ENCODE measurements around the gene DNPEP. TPM values are rescaled to one million over a fixed set of nuclear protein-coding genes. Genes with fewer than 3 reads are reported as not detected.
A peak's percentile ranks its signal among the peaks of the same experiment; 100 is the strongest.

Gene DNPEP
- total RNA-seq (10 to 100 TPM; 73.5 to 88.8 (median 85.4) TPM), total RNA-seq (43.6 to 153 (median 65.2) reads per million in 29 experiments)
- total RNA-seq (2013): 56.7 TPM

- POLR2A ChIA-PET: interaction anchor here (0.5 to 0.8 kb wide), 11 partner anchors 42 to 1117 kb away, joined by 3 to 10 read pairs (median 3); partner anchors contain the start of genes AAMP (in 1 of the 2), ANKZF1 (in 1 of the 2), GMPPA (in 1 of the 2) and PNKD (in 1 of the 2)
- ATAC-seq (replicated peaks in 1 of 4) (peak; percentile 54 to 67 (median 63)), DNase-seq (peak in 26 of 35 experiments; percentile 50 to 97 (median 92))
- Histone ChIP-seq H3K4me1 (ENCODE audit: control insufficient read depth in 1 of 2, extremely low read depth in 1 of 2, insufficient read depth in 2 of 2, low read length in 2 of 2) (peaks cover 5 to 23% of the 10 kb centered on the region in 2 experiments), H3K27me3 (replicated peaks in 1 of 2; ENCODE audit: control insufficient read depth in 2 of 2, extremely low read depth in 1 of 2, insufficient read depth in 2 of 2, low read length in 1 of 2) (no peaks in the 10 kb centered on the region), H3K27ac (ENCODE audit: low read length) (peak within 1 kb of the TSS; percentile 97), H3K36me3 (ENCODE audit: control insufficient read depth in 2 of 2, extremely low read depth in 1 of 2, insufficient read depth in 1 of 2, low read length in 1 of 2) (peaks cover 10 to 38% of the 10 kb centered on the region in 2 donors), H3K9me3 (no peaks in the 10 kb centered on the region), H3K4me3 (ENCODE audit: control insufficient read depth in 1 of 2, extremely low read depth in 1 of 2, low read length in 1 of 2) (peak within 1 kb of the TSS; percentile 74 to 98)
- CTCF ChIA-PET: interaction anchor here (0.6 to 2.0 kb wide), 11 partner anchors 15 to 1083 kb away, joined by 3 to 9 read pairs (median 5); partner anchors contain the start of genes BCS1L (in 1 of the 2), GMPPA (in 1 of the 2), TTLL4 (in 1 of the 2) and ZNF142 (in 1 of the 2)
- Mint-ChIP-seq H3K36me3 (peaks cover 21% of the 10 kb centered on the region), H3K27ac (peak within 1 kb of the TSS; percentile 95 to 97), H3K9me3 (no peaks in the 10 kb centered on the region), H3K4me1 (peaks cover 6 to 34% (median 28%) of the 10 kb centered on the region in 3 donors), H3K4me3 (peak within 1 kb of the TSS; percentile 91 to 94 (median 93)), H3K27me3 (no peaks in the 10 kb centered on the region)
- 0% methylated on average over 51 of the region's 76 CpGs for WGBS (ENCODE audit: insufficient coverage)
Observed at GRCh38 chr2:219387306-219388120, at the start of gene DNPEP. DNPEP (minus strand) TSS chr2:219387912; CDS start chr2:219387794, 118 bp downstream.

- WGBS (ENCODE audit: insufficient coverage): 75% methylated on average over 2 of the region's 3 CpGs
- Mint-ChIP-seq H3K4me3 (no peak overlapping the region), H3K27ac (no peak overlapping the region), H3K4me1 (peaks cover 9 to 14% (median 10%) of the 10 kb centered on the region in 3 donors), H3K36me3 (no peaks in the 10 kb centered on the region), H3K9me3 (no peaks in the 10 kb centered on the region), H3K27me3 (peaks cover 14 to 36% of the 10 kb centered on the region in 2 donors)
- ATAC-seq (replicated peaks in 1 of 4) (no peak), DNase-seq (no peak)
- Histone ChIP-seq H3K36me3 (ENCODE audit: control insufficient read depth in 2 of 2, extremely low read depth in 1 of 2, insufficient read depth in 1 of 2, low read length in 1 of 2) (no peaks in the 10 kb centered on the region), H3K27ac (ENCODE audit: low read length) (no peak overlapping the region), H3K27me3 (replicated peaks in 1 of 2; ENCODE audit: control insufficient read depth in 2 of 2, extremely low read depth in 1 of 2, insufficient read depth in 2 of 2, low read length in 1 of 2) (peaks cover 5 to 57% of the 10 kb centered on the region in 2 experiments), H3K4me3 (ENCODE audit: control insufficient read depth in 1 of 2, extremely low read depth in 1 of 2, low read length in 1 of 2) (no peak overlapping the region), H3K4me1 (ENCODE audit: control insufficient read depth in 1 of 2, extremely low read depth in 1 of 2, insufficient read depth in 2 of 2, low read length in 2 of 2) (peaks cover 3 to 15% of the 10 kb centered on the region in 2 experiments), H3K9me3 (no peaks in the 10 kb centered on the region)
- ChIA-PET POLR2A (no interaction called here), CTCF (no interaction called here)
Observed at GRCh38 chr2:219437141-219437540, 49.4 kb upstream of the DNPEP start.

GRCh38 chr2:219436491-219436890 is 48.8 kb upstream of the DNPEP start:
- POLR2A ChIA-PET: no interaction called here
- Histone ChIP-seq H3K4me3 (ENCODE audit: control insufficient read depth in 1 of 2, extremely low read depth in 1 of 2, low read length in 1 of 2) (no peak overlapping the region), H3K4me1 (ENCODE audit: control insufficient read depth in 1 of 2, extremely low read depth in 1 of 2, insufficient read depth in 2 of 2, low read length in 2 of 2) (peaks cover 2 to 13% of the 10 kb centered on the region in 2 experiments), H3K27ac (ENCODE audit: low read length) (no peak overlapping the region), H3K9me3 (no peaks in the 10 kb centered on the region), H3K27me3 (replicated peaks in 1 of 2; ENCODE audit: control insufficient read depth in 2 of 2, extremely low read depth in 1 of 2, insufficient read depth in 2 of 2, low read length in 1 of 2) (peaks cover 5 to 56% of the 10 kb centered on the region in 2 experiments), H3K36me3 (ENCODE audit: control insufficient read depth in 2 of 2, extremely low read depth in 1 of 2, insufficient read depth in 1 of 2, low read length in 1 of 2) (no peaks in the 10 kb centered on the region)
- H3K27me3 Mint-ChIP-seq: peaks cover 14 to 36% of the 10 kb centered on the region in 2 donors
- ATAC-seq (replicated peaks in 1 of 4) (no peak), DNase-seq (no peak)
- no peak overlapping the region for H3K27ac Mint-ChIP-seq
- H3K9me3 Mint-ChIP-seq: no peaks in the 10 kb centered on the region
- H3K4me1 Mint-ChIP-seq: peaks cover 9 to 13% (median 10%) of the 10 kb centered on the region in 3 donors
- 69% methylated on average over 4 of the region's 5 CpGs for WGBS (ENCODE audit: insufficient coverage)
- H3K36me3 Mint-ChIP-seq: no peaks in the 10 kb centered on the region
- no peak overlapping the region for H3K4me3 Mint-ChIP-seq
- CTCF ChIA-PET: no interaction called here

- no peaks in the 10 kb centered on the region for H3K9me3 Mint-ChIP-seq
- ATAC-seq (replicated peaks in 1 of 4): no peak
- WGBS (ENCODE audit: insufficient coverage): 78% methylated on average over 6 of the region's 6 CpGs
- no peak for DNase-seq
- peaks cover 2 to 6% (median 3%) of the 10 kb centered on the region in 3 donors for H3K4me1 Mint-ChIP-seq
- peak overlapping the region in 1 of 3 donors; percentile 8 for H3K4me3 Mint-ChIP-seq
- no peak overlapping the region for H3K4me3 ChIP-seq (ENCODE audit: control insufficient read depth in 1 of 2, extremely low read depth in 1 of 2, low read length in 1 of 2)
- CTCF ChIA-PET: no interaction called here
- H3K36me3 ChIP-seq (ENCODE audit: control insufficient read depth in 2 of 2, extremely low read depth in 1 of 2, insufficient read depth in 1 of 2, low read length in 1 of 2): no peaks in the 10 kb centered on the region
- H3K9me3 ChIP-seq: no peaks in the 10 kb centered on the region
- H3K27ac ChIP-seq (ENCODE audit: low read length): no peak overlapping the region
- H3K4me1 ChIP-seq (ENCODE audit: control insufficient read depth in 1 of 2, extremely low read depth in 1 of 2, insufficient read depth in 2 of 2, low read length in 2 of 2): peaks cover 0 to 9% of the 10 kb centered on the region in 2 experiments
- no peak overlapping the region for H3K27ac Mint-ChIP-seq
- H3K27me3 Mint-ChIP-seq: peaks cover 14 to 29% of the 10 kb centered on the region in 2 donors
- POLR2A ChIA-PET: no interaction called here
- no peaks in the 10 kb centered on the region for H3K36me3 Mint-ChIP-seq
- H3K27me3 ChIP-seq (replicated peaks in 1 of 2; ENCODE audit: control insufficient read depth in 2 of 2, extremely low read depth in 1 of 2, insufficient read depth in 2 of 2, low read length in 1 of 2): peaks cover 5 to 55% of the 10 kb centered on the region in 2 experiments
Observed at GRCh38 chr2:219435701-219436100, 48.0 kb upstream of the DNPEP start.

GRCh38 chr2:219434718-219435525 is 47.2 kb upstream of the DNPEP start, which contains the start of gene SPEG:
SPEG (plus strand) TSS chr2:219434843; CDS start chr2:219434978, 135 bp downstream.
- ChIA-PET POLR2A (no interaction called here), CTCF (no interaction called here)
- Histone ChIP-seq H3K4me1 (ENCODE audit: control insufficient read depth in 1 of 2, extremely low read depth in 1 of 2, insufficient read depth in 2 of 2, low read length in 2 of 2) (peaks cover 0 to 9% of the 10 kb centered on the region in 2 experiments), H3K27ac (ENCODE audit: low read length) (no peak within 1 kb of the TSS), H3K9me3 (no peaks in the 10 kb centered on the region), H3K27me3 (replicated peaks in 1 of 2; ENCODE audit: control insufficient read depth in 2 of 2, extremely low read depth in 1 of 2, insufficient read depth in 2 of 2, low read length in 1 of 2) (peaks cover 5 to 53% of the 10 kb centered on the region in 2 experiments), H3K4me3 (ENCODE audit: control insufficient read depth in 1 of 2, extremely low read depth in 1 of 2, low read length in 1 of 2) (no peak within 1 kb of the TSS), H3K36me3 (ENCODE audit: control insufficient read depth in 2 of 2, extremely low read depth in 1 of 2, insufficient read depth in 1 of 2, low read length in 1 of 2) (no peaks in the 10 kb centered on the region)
- Mint-ChIP-seq H3K4me1 (peaks cover 0 to 4% (median 3%) of the 10 kb centered on the region in 3 donors), H3K4me3 (peak within 1 kb of the TSS in 1 of 3 donors; percentile 38), H3K27me3 (peaks cover 14 to 27% of the 10 kb centered on the region in 2 donors), H3K9me3 (no peaks in the 10 kb centered on the region), H3K27ac (no peak within 1 kb of the TSS), H3K36me3 (no peaks in the 10 kb centered on the region)
- ATAC-seq (replicated peaks in 1 of 4) (peak in 3 of 4 experiments; percentile 32 to 36 (median 36)), DNase-seq (no peak)
- 8% methylated on average over 68 of the region's 77 CpGs for WGBS (ENCODE audit: insufficient coverage)

GRCh38 chr2:219434468-219434717 is 46.7 kb upstream of the DNPEP start:
- Mint-ChIP-seq H3K4me3 (peak overlapping the region in 1 of 3 donors; percentile 38), H3K27ac (no peak overlapping the region), H3K27me3 (peaks cover 14 to 25% of the 10 kb centered on the region in 2 donors), H3K36me3 (no peaks in the 10 kb centered on the region), H3K4me1 (peaks cover 0 to 4% (median 3%) of the 10 kb centered on the region in 3 donors), H3K9me3 (no peaks in the 10 kb centered on the region)
- ATAC-seq (replicated peaks in 1 of 4) (no peak), DNase-seq (no peak)
- ChIA-PET POLR2A (no interaction called here), CTCF (no interaction called here)
- Histone ChIP-seq H3K4me3 (ENCODE audit: control insufficient read depth in 1 of 2, extremely low read depth in 1 of 2, low read length in 1 of 2) (no peak overlapping the region), H3K27me3 (replicated peaks in 1 of 2; ENCODE audit: control insufficient read depth in 2 of 2, extremely low read depth in 1 of 2, insufficient read depth in 2 of 2, low read length in 1 of 2) (peaks cover 5 to 48% of the 10 kb centered on the region in 2 experiments), H3K27ac (ENCODE audit: low read length) (no peak overlapping the region), H3K4me1 (ENCODE audit: control insufficient read depth in 1 of 2, extremely low read depth in 1 of 2, insufficient read depth in 2 of 2, low read length in 2 of 2) (peaks cover 0 to 9% of the 10 kb centered on the region in 2 experiments), H3K9me3 (no peaks in the 10 kb centered on the region), H3K36me3 (ENCODE audit: control insufficient read depth in 2 of 2, extremely low read depth in 1 of 2, insufficient read depth in 1 of 2, low read length in 1 of 2) (no peaks in the 10 kb centered on the region)
- WGBS (ENCODE audit: insufficient coverage): 57% methylated on average over 3 of the region's 9 CpGs
